Measurements from ENCODE around the gene PCED1B. TPM values are rescaled to one million over a fixed set of nuclear protein-coding genes. Genes with fewer than 3 reads are reported as not detected.

Gene PCED1B
- total RNA-seq, 1 experiment from 2014 or later = 3.3 TPM

- Histone ChIP-seq H4K20me1 (ENCODE audit: control insufficient read depth, insufficient read depth, insufficient read length) (no peaks in the 10 kb centered on the region), H3K4ac (ENCODE audit: low read depth, low read length) (no peak overlapping the region), H2BK20ac (ENCODE audit: low read depth, low read length, poor library complexity, severe bottlenecking) (no peak overlapping the region), H3K14ac (ENCODE audit: insufficient read depth, low read length) (no peak overlapping the region), H3T11ph (ENCODE audit: low read length) (no peak overlapping the region), H3K23me2 (ENCODE audit: insufficient read length, low read depth, low read length, poor library complexity, severe bottlenecking) (no peaks in the 10 kb centered on the region), H4K5ac (ENCODE audit: insufficient read length, low read depth, low read length) (no peak overlapping the region), H3K4me2 (ENCODE audit: insufficient read depth, insufficient read length, low read length) (no peak overlapping the region), H3K27me3 (ENCODE audit: insufficient read depth, low read length) (no peaks in the 10 kb centered on the region), H3K23ac (ENCODE audit: insufficient read length, low read depth, low read length) (no peak overlapping the region), H3K18ac (ENCODE audit: insufficient read length, low read depth, low read length) (no peak overlapping the region), H2BK15ac (ENCODE audit: low read depth, low read length) (no peak overlapping the region), H3K79me2 (ENCODE audit: insufficient read depth, low read length) (no peaks in the 10 kb centered on the region), H4K8ac (replicated peaks; ENCODE audit: insufficient read length, low read depth, low read length) (no peak overlapping the region), H4K91ac (ENCODE audit: insufficient read length, low read depth, low read length) (no peak overlapping the region), H2AFZ (ENCODE audit: low read length) (peak overlapping the region; percentile 83), H2AK5ac (ENCODE audit: insufficient read length, low read length) (no peak overlapping the region), H3K27ac (ENCODE audit: insufficient read length, low read depth, low read length) (no peak overlapping the region), H3K79me1 (ENCODE audit: insufficient read depth, low read depth, low read length, poor library complexity, severe bottlenecking) (no peaks in the 10 kb centered on the region), H3K56ac (ENCODE audit: insufficient read length, low read depth, low read length) (no peak overlapping the region), H2BK5ac (ENCODE audit: insufficient read length, low read length) (no peak overlapping the region), H3K9ac (ENCODE audit: extremely low read depth, insufficient read length, low read length) (no peak overlapping the region), H2BK12ac (ENCODE audit: insufficient read length, low read depth, low read length) (no peak overlapping the region), H2BK120ac (ENCODE audit: low read depth, low read length, poor library complexity, severe bottlenecking) (no peak overlapping the region), H3K4me1 (ENCODE audit: insufficient read depth, low read length) (no peaks in the 10 kb centered on the region; the same call in 1 of the 2 replicates), H3K9me3 (ENCODE audit: control insufficient read depth, low read depth, low read length) (no peaks in the 10 kb centered on the region)
- Mint-ChIP-seq H3K4me3 (no peak overlapping the region), H3K36me3 (ENCODE audit: insufficient read depth in 1 of 3, low read depth in 3 of 3) (peaks cover 7 to 16% (median 7%) of the 10 kb centered on the region in 3 experiments), H3K27ac (peak overlapping the region in 2 of 3 experiments; percentile 65 to 93; a peak in 2 of 7 replicates), H3K9me3 (peaks cover 15 to 20% of the 10 kb centered on the region in 2 experiments), H3K4me1 (peaks cover 16 to 18% of the 10 kb centered on the region in 2 experiments), H3K27me3 (ENCODE audit: low read depth) (no peaks in the 10 kb centered on the region)
- WGBS (ENCODE audit: extremely low coverage, insufficient read length, low lambda C conversion rate) = no CpG with 5 or more reads among the region's 7 CpGs
- no peak for TF ChIP-seq CTCF (conservative IDR thresholded peaks at IDR 0.05)
- no peak for DNase-seq
Observed at GRCh38 chr12:47249719-47250357, 170.4 kb downstream of the PCED1B start.
